GM12878 (cell line): Measurements from ENCODE around the gene GSTA4. TPM values are rescaled to one million over a fixed set of nuclear protein-coding genes. Genes with fewer than 3 reads are reported as not detected.

Experiments used
- ATAC-seq: fragments of 200-7000 bp; cut with Tn5 transposase; 3 replicates; pipeline ENCODE4 v1.9.1; 2020; ENCODE audit warnings: mild to moderate bottlenecking, moderate library complexity
- BruUV-seq: library from RNA; stranded (reverse); fragments of 400-500 nt; replicated peaks from 2 replicates; lab custom pipeline; 2021; lab: Mats Ljungman, UMichigan
- CTCF ChIA-PET: fragments of 300-600 bp; sonication (Branson Sonifier 250); formaldehyde crosslinking; extraction: SDS; loops from one replicate; lab custom pipeline; 2021; ENCODE audit warnings: inconsistent platforms; lab: Yijun Ruan, JAX
- POLR2A ChIA-PET: fragments of 350-600 bp; formaldehyde crosslinking; extraction: SDS; loops from one replicate; lab custom pipeline; 2021; ENCODE audit warnings: inconsistent platforms; lab: Charles Lee
- RAD21 ChIA-PET: fragments of 300-600 bp; sonication (Branson Sonifier 250); formaldehyde crosslinking; loops from one replicate; lab custom pipeline; 2023; ENCODE audit warnings: antibody characterized with exemption; ENCODE audit not compliant: unreplicated experiment; lab: Charles Lee
- SMC1A ChIA-PET: fragments of 300-600 bp; sonication (Branson Sonifier 250); formaldehyde crosslinking; loops from one replicate; lab custom pipeline; 2023; ENCODE audit not compliant: unreplicated experiment, uncharacterized antibody; lab: Charles Lee
- DNase-seq: peaks from one replicate; pipeline ENCODE4 v3.0.0-alpha.2; 2011; ENCODE audit warnings: low read depth, low spot score
- FAIRE-seq: peaks from 3 replicates; lab custom pipeline; 2011; peaks lifted over from hg19 to GRCh38; lab: Jason Lieb, UNC
- H2AFZ ChIP-seq: 2 replicates; pipeline ENCODE4 v1.6.0; 2011; ENCODE audit warnings: low read depth, low read length, control low read depth; ENCODE audit not compliant: control insufficient read depth
- H3K27ac ChIP-seq: 2 replicates; pipeline ENCODE4 v1.5.1; 2011; ENCODE audit warnings: control low read depth; ENCODE audit not compliant: control insufficient read depth, insufficient read depth
- H3K27me3 ChIP-seq, 2 experiments: replicated peaks in 1 of 2; 2 replicates each; pipeline versions ENCODE4 v1.6.0 to v1.6.1; 2011; ENCODE audit warnings: low read length in 1 of 2; ENCODE audit not compliant: control insufficient read depth in 2 of 2, insufficient read depth in 2 of 2
- H3K36me3 ChIP-seq, 2 experiments: 2 replicates each; pipeline ENCODE4 v1.5.1; 2011; ENCODE audit warnings: low read length in 1 of 2; ENCODE audit not compliant: control insufficient read depth in 2 of 2, insufficient read depth in 2 of 2
- H3K4me1 ChIP-seq: 2 replicates; pipeline ENCODE4 v1.6.1; 2011; ENCODE audit warnings: mild to moderate bottlenecking, low read length, moderate library complexity, mixed read lengths; ENCODE audit not compliant: control insufficient read depth, insufficient read depth
- H3K4me2 ChIP-seq: 2 replicates; pipeline ENCODE4 v1.6.0; 2011; ENCODE audit warnings: control low read depth; ENCODE audit not compliant: control insufficient read depth, insufficient read depth
- H3K4me3 ChIP-seq: fragments of 200-600 bp; sonication (generic); 2 replicates; pipeline ENCODE4 v1.5.1; 2016
- H3K79me2 ChIP-seq: 2 replicates; pipeline ENCODE4 v1.6.0; 2011; ENCODE audit warnings: low read length; ENCODE audit not compliant: control insufficient read depth, insufficient read depth
- H3K9ac ChIP-seq: 2 replicates; pipeline ENCODE4 v1.8.0; 2011; ENCODE audit warnings: low read length, control low read depth, mixed read lengths; ENCODE audit not compliant: control insufficient read depth, insufficient read depth
- H3K9me3 ChIP-seq: replicated peaks from 3 replicates; pipeline ENCODE4 v1.5.1; 2011; ENCODE audit warnings: mild to moderate bottlenecking, low read length; ENCODE audit not compliant: control insufficient read depth, insufficient read depth
- H4K20me1 ChIP-seq: 2 replicates; pipeline ENCODE4 v1.6.0; 2011; ENCODE audit not compliant: control insufficient read depth, insufficient read depth
- BCL11A ChIP-seq: IDR thresholded peaks from 2 replicates; pipeline ENCODE4 v1.6.1; 2011; ENCODE audit warnings: low read depth, low read length
- CHD2 ChIP-seq: IDR thresholded peaks from 2 replicates; pipeline ENCODE4 v1.6.1; 2011; ENCODE audit warnings: low read depth, low read length, improper control_type of control experiment, borderline replicate concordance
- CHD4 ChIP-seq: fragments of 200-600 bp; sonication (generic); IDR thresholded peaks from 2 replicates; pipeline ENCODE4 v1.6.1; 2016; ENCODE audit warnings: mild to moderate bottlenecking
- HDAC2 ChIP-seq: fragments of 200-600 bp; sonication (generic); IDR thresholded peaks from 2 replicates; pipeline ENCODE4 v1.6.1; 2017
- KDM1A ChIP-seq: fragments of 200-600 bp; sonication (generic); IDR thresholded peaks from 2 replicates; pipeline ENCODE4 v1.6.1; 2016; ENCODE audit warnings: borderline replicate concordance
- MXI1 ChIP-seq: fragments of 150-350 bp; IDR thresholded peaks from 2 replicates; pipeline ENCODE4 v1.6.1; 2011; ENCODE audit warnings: low read depth, mild to moderate bottlenecking, inconsistent platforms, low read length, improper control_type of control experiment
- PAX5 ChIP-seq: IDR thresholded peaks from 2 replicates; pipeline ENCODE4 v1.6.1; 2011; ENCODE audit warnings: low read depth, low read length, borderline replicate concordance
- SIX5 ChIP-seq: IDR thresholded peaks from 2 replicates; pipeline ENCODE4 v1.6.1; 2011; ENCODE audit warnings: mild to moderate bottlenecking, low read depth, low read length, moderate library complexity; ENCODE audit not compliant: severe bottlenecking
- SMARCA5 ChIP-seq: fragments of 450-650 bp; IDR thresholded peaks from 2 replicates; pipeline ENCODE4 v1.6.1; 2017; ENCODE audit warnings: mild to moderate bottlenecking
- STAT3 ChIP-seq: IDR thresholded peaks from 2 replicates; pipeline ENCODE4 v1.6.1; 2011; ENCODE audit warnings: low read depth, low read length, improper control_type of control experiment
- TCF12 ChIP-seq: IDR thresholded peaks from 2 replicates; pipeline ENCODE4 v1.6.1; 2011; ENCODE audit warnings: low read depth, mild to moderate bottlenecking, low read length
- ZSCAN29 ChIP-seq: fragments of 450-650 bp; IDR thresholded peaks from 2 replicates; pipeline ENCODE4 v1.6.1; 2017; ENCODE audit warnings: mild to moderate bottlenecking, moderate library complexity
- WGBS: methylation state at CpG from one replicate; pipeline ENCODE4 v1.1.6; 2016; ENCODE audit warnings: low lambda C conversion rate; ENCODE audit not compliant: insufficient replicate concordance, insufficient coverage; ENCODE audit errors: missing lambda C conversion rate; 5-methylcytosine and 5-hydroxymethylcytosine counted together
- in situ Hi-C: fragments of 300-500 bp; cut with MboI; formaldehyde crosslinking; loops from 9 replicates; pipeline ENCODE4 v1.14.3; 2018; ENCODE audit warnings: mixed read lengths
- intact Hi-C: fragments of 100-400 bp; cut with micrococcal nuclease; formaldehyde crosslinking; loops from one replicate; pipeline ENCODE4 v1.14.2; 2022; ENCODE audit not compliant: unreplicated experiment
- polyA plus RNA-seq, 11 experiments: library from polyadenylated mRNA; depleted of rRNA in 4 of 11; unstranded in 6 of 11; stranded (reverse) in 5 of 11; fragments of >200 nt; fragmentation: Nextera tagmentation in 4 of 11; fragmentation: Illumina TruSeq in 1 of 11; extraction: Ambion mirVana in 4 of 11; extraction: Trizol in 1 of 11; gene quantifications; 1 replicate in 1 of 11; 2 replicates in 10 of 11; pipeline versions ENCODE4 v1.2.1 to v1.2.3, GENCODE V29; 2011 to 2016; ENCODE audit warnings: inconsistent platforms in 2 of 11, missing spikeins in 2 of 11, low read depth in 1 of 11
- total RNA-seq, 4 experiments: library from RNA; depleted of rRNA in 3 of 4; stranded (reverse); fragments of >200 nt in 3 of 4; fragmentation: Illumina TruSeq in 1 of 4; extraction: Trizol in 1 of 4; gene quantifications; 2 replicates each; pipeline versions ENCODE4 v1.2.1 to v1.2.3, GENCODE V29; 2013 to 2021
- TF ChIP-seq, protein P1 (sequence below): fragments of 450-650 bp; formaldehyde crosslinking; IDR thresholded peaks from 2 replicates; pipeline ENCODE4 v1.4.0; 2020; ENCODE audit warnings: mild to moderate bottlenecking, moderate library complexity
- TF ChIP-seq, protein P2 (sequence below): fragments of 450-650 bp; IDR thresholded peaks from 2 replicates; pipeline ENCODE4 v1.6.1; 2017; ENCODE audit warnings: mild to moderate bottlenecking

Gene GSTA4
- total and polyA plus RNA-seq, 10 of the 15 experiments (the other 5 are each of a cell fraction or from before 2014, with no cell fraction given), result 1.9 to 9.7 (median 4.4) TPM

DNA sequence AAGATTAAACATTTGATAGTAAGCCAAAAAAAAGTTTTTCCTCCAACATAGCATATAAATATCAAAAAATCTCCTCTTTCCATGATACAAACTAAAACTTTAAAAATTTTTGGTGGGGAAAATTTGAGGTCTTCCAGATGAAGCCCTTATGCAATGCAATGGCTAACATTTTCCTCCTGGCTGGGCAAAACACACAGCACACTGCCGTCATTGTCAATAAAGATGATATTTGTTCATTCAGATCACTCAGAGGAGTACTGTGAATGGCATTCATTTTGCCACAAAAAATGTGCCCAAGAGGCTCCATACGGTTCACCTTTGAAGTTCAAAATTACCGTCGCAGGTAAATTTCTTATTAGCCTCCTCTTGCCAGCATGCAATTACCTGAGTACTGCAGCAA, 36.2 kb upstream of the GSTA4 start:
- 99% methylated on average over 4 of the region's 4 CpGs for WGBS
- POLR2A ChIA-PET, result no interaction called here
- in situ Hi-C loops (no loop called here), intact Hi-C loops (no loop called here)
- RAD21 ChIA-PET, result no interaction called here
- Histone ChIP-seq H3K9ac (no peak overlapping the region), H2AFZ (no peak overlapping the region), H3K4me2 (no peak overlapping the region), H4K20me1 (no peaks in the 10 kb centered on the region; the same call in 1 of the 2 replicates), H3K4me3 (no peak overlapping the region), H3K4me1 (no peaks in the 10 kb centered on the region), H3K27ac (no peak overlapping the region), H3K27me3 (no peaks in the 10 kb centered on the region), H3K36me3 (no peaks in the 10 kb centered on the region; a peak in 1 of 4 replicates), H3K79me2 (no peaks in the 10 kb centered on the region), H3K9me3 (no peaks in the 10 kb centered on the region)
- BruUV-seq, result no TSS peak
- DNase-seq (no peak), ATAC-seq (no peak), FAIRE-seq (no peak)
- no peak for TF ChIP-seq HDAC2
- TF ChIP-seq ZSCAN29, result no peak
- TF ChIP-seq CHD2, result no peak
- no peak for TF ChIP-seq SIX5
- TF ChIP-seq TCF12, result no peak
- TF ChIP-seq BCL11A, result no peak
- no peak for TF ChIP-seq STAT3
- TF ChIP-seq MXI1, result no peak
- TF ChIP-seq, protein P1, sequence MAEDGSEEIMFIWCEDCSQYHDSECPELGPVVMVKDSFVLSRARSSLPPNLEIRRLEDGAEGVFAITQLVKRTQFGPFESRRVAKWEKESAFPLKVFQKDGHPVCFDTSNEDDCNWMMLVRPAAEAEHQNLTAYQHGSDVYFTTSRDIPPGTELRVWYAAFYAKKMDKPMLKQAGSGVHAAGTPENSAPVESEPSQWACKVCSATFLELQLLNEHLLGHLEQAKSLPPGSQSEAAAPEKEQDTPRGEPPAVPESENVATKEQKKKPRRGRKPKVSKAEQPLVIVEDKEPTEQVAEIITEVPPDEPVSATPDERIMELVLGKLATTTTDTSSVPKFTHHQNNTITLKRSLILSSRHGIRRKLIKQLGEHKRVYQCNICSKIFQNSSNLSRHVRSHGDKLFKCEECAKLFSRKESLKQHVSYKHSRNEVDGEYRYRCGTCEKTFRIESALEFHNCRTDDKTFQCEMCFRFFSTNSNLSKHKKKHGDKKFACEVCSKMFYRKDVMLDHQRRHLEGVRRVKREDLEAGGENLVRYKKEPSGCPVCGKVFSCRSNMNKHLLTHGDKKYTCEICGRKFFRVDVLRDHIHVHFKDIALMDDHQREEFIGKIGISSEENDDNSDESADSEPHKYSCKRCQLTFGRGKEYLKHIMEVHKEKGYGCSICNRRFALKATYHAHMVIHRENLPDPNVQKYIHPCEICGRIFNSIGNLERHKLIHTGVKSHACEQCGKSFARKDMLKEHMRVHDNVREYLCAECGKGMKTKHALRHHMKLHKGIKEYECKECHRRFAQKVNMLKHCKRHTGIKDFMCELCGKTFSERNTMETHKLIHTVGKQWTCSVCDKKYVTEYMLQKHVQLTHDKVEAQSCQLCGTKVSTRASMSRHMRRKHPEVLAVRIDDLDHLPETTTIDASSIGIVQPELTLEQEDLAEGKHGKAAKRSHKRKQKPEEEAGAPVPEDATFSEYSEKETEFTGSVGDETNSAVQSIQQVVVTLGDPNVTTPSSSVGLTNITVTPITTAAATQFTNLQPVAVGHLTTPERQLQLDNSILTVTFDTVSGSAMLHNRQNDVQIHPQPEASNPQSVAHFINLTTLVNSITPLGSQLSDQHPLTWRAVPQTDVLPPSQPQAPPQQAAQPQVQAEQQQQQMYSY (CRISPR knock-in tag), result no peak
- TF ChIP-seq KDM1A, result no peak
- TF ChIP-seq SMARCA5, result no peak
- TF ChIP-seq PAX5, result no peak
- TF ChIP-seq CHD4, result no peak
- TF ChIP-seq, protein P2, sequence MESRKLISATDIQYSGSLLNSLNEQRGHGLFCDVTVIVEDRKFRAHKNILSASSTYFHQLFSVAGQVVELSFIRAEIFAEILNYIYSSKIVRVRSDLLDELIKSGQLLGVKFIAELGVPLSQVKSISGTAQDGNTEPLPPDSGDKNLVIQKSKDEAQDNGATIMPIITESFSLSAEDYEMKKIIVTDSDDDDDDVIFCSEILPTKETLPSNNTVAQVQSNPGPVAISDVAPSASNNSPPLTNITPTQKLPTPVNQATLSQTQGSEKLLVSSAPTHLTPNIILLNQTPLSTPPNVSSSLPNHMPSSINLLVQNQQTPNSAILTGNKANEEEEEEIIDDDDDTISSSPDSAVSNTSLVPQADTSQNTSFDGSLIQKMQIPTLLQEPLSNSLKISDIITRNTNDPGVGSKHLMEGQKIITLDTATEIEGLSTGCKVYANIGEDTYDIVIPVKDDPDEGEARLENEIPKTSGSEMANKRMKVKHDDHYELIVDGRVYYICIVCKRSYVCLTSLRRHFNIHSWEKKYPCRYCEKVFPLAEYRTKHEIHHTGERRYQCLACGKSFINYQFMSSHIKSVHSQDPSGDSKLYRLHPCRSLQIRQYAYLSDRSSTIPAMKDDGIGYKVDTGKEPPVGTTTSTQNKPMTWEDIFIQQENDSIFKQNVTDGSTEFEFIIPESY, result no peak
- CTCF ChIA-PET, result interaction anchor here (0.6 kb wide), 1 partner anchor 28 kb away, joined by 4 read pairs; no protein-coding TSS in a partner anchor
- SMC1A ChIA-PET, result no interaction called here
